NCI-H146 treated with DMSO at 0.1 percent for 48 hours (cell line): ENCODE data around the gene QRSL1.
"Not testable (repeated sequence)": the region's sequence is repeated elsewhere in the genome, so short reads cannot be mapped to it uniquely, and the experiment has no call there.

ENCODE experiments used
- DNase-seq: peaks from one replicate; lab custom pipeline; 2025; ENCODE audit not compliant: unreplicated experiment; lab: John Stamatoyannopoulos, UW

Gene QRSL1

GRCh38 chr6:106629103-106629858 is at the start of gene QRSL1, which contains the start of gene RTN4IP1:
Gene QRSL1, plus strand, starts transcription at chr6:106629578. Its CDS starts 104 bp downstream, at chr6:106629682.
Gene RTN4IP1, minus strand, starts transcription at chr6:106629498. Its CDS starts 477 bp downstream, at chr6:106629021.
- DNase-seq, result peak; percentile 91

GRCh38 chr6:106581468-106581867 is 47.9 kb upstream of the QRSL1 start:
- no peak for DNase-seq

GRCh38 chr6:106586815-106587415 is 42.5 kb upstream of the QRSL1 start:
- no peak for DNase-seq

- DNase-seq, result not testable (repeated sequence)
Measured at GRCh38 chr6:106588937-106589336, 40.4 kb upstream of the QRSL1 start.

- DNase-seq, result no peak
Measured at GRCh38 chr6:106591111-106591825, 38.1 kb upstream of the QRSL1 start.

GRCh38 chr6:106599440-106599839 is 29.9 kb upstream of the QRSL1 start:
- no peak for DNase-seq

- no peak for DNase-seq
Measured at GRCh38 chr6:106600329-106600728, 29.0 kb upstream of the QRSL1 start.

GRCh38 chr6:106608080-106608668 is 21.2 kb upstream of the QRSL1 start:
- peak; percentile 55 for DNase-seq

- DNase-seq, result peak; percentile 22
Measured at GRCh38 chr6:106609699-106610098, 19.7 kb upstream of the QRSL1 start.

- DNase-seq, result no peak
Measured at GRCh38 chr6:106611030-106611429, 18.3 kb upstream of the QRSL1 start.

- no peak for DNase-seq
Measured at GRCh38 chr6:106612671-106613416, 16.5 kb upstream of the QRSL1 start.

- DNase-seq, result no peak
Measured at GRCh38 chr6:106613590-106613989, 15.8 kb upstream of the QRSL1 start.

- DNase-seq, result no peak
Measured at GRCh38 chr6:106614166-106614565, 15.2 kb upstream of the QRSL1 start.

GRCh38 chr6:106614592-106615257 is 14.7 kb upstream of the QRSL1 start:
- no peak for DNase-seq

GRCh38 chr6:106617302-106617701 is 12.1 kb upstream of the QRSL1 start:
- no peak for DNase-seq

GRCh38 chr6:106617857-106618256 is 11.5 kb upstream of the QRSL1 start:
- no peak for DNase-seq

- DNase-seq, result no peak
Measured at GRCh38 chr6:106618324-106618723, 11.1 kb upstream of the QRSL1 start.

- DNase-seq, result no peak
Measured at GRCh38 chr6:106619223-106619622, 10.2 kb upstream of the QRSL1 start.

GRCh38 chr6:106620931-106621672 is 8.3 kb upstream of the QRSL1 start:
- no peak for DNase-seq

GRCh38 chr6:106622412-106622811 is 7.0 kb upstream of the QRSL1 start:
- no peak for DNase-seq
